Measurements from ENCODE around the gene GYS1. TPM values are rescaled to one million over a fixed set of nuclear protein-coding genes. Genes with fewer than 3 reads are reported as not detected.
A peak's percentile ranks its signal among the peaks of the same experiment; 100 is the strongest.

The GYS1 gene
- total and polyA plus RNA-seq, 2 of the 8 experiments (the other 6 are each of a cell fraction or from before 2014, with no cell fraction given) = 30.0 to 38.7 TPM

DNA sequence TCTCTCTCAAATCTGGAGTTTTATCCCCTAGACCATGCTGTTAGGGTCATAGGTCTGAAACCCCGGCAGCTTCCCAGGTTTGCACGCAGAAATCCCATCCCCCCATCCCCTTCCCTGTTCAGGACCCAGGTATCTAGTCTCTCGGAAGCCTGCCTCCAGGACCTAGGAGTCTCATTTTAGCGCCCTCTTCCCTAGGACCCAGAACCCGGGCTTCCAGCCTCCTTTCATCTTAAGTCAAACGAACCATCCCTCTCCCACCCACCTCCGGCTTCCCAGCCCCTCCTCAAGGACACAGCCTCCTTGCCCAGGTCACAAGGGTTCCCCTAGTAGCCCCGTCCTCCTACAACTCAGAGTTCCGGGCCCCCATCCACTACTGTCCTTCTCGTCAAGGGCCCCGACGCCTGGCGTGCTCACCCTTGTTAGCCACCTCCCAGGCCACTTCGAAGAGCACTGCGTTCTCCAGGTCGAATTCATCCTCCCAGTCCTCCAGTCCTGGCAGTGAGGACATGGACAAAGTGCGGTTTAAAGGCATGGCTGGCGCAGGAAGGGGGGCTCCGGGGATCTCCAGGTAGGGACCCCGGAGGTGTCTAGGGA is 431 bp downstream of the GYS1 start:
- H3K56ac ChIP-seq (replicated peaks; ENCODE audit: insufficient read length, low read depth, low read length) = peak overlapping the region; percentile 90
- peaks cover 0 to 3% (median 0%) of the 10 kb centered on the region in 4 experiments; a peak in 2 of 7 replicates for H3K4me1 ChIP-seq (replicated peaks in 1 of 4; ENCODE audit: control insufficient read depth in 3 of 4, insufficient read depth in 4 of 4, low read length in 3 of 4)
- no peak overlapping the region for H3K23ac ChIP-seq (ENCODE audit: insufficient read length)
- H3K27ac ChIP-seq (ENCODE audit: low read depth, low read length) = 0 out of 2 replicates have a peak overlapping the region, but pooled peaks have one; percentile 13
- no peaks in the 10 kb centered on the region for H3K27me3 ChIP-seq (replicated peaks in 1 of 4; ENCODE audit: control insufficient read depth in 3 of 4, extremely low read depth in 1 of 4, insufficient read depth in 3 of 4, low read length in 3 of 4)
- peaks cover 15% of the 10 kb centered on the region for H3K79me1 ChIP-seq (ENCODE audit: low read depth, low read length)
- peak overlapping the region; percentile 44 for H3K4ac ChIP-seq (replicated peaks; ENCODE audit: insufficient read length, low read depth, low read length)
- peak overlapping the region; percentile 52 for H4K91ac ChIP-seq (replicated peaks; ENCODE audit: insufficient read length, low read length)
- H3K14ac ChIP-seq (ENCODE audit: insufficient read length) = no peak overlapping the region
- peaks cover 0 to 13% of the 10 kb centered on the region in 2 experiments for H4K20me1 ChIP-seq (replicated peaks in 1 of 2; ENCODE audit: control insufficient read depth in 1 of 2, insufficient read depth in 2 of 2, low read length in 2 of 2)
- no peak overlapping the region for H2AFZ ChIP-seq (ENCODE audit: low read length)
- H2BK15ac ChIP-seq (ENCODE audit: low read length) = no peak overlapping the region
- 0 out of 2 replicates have a peak overlapping the region, but pooled peaks have one; percentile 4 for H2BK12ac ChIP-seq (ENCODE audit: low read depth, low read length)
- no peak overlapping the region for H2AK5ac ChIP-seq (ENCODE audit: low read depth, low read length)
- H4K8ac ChIP-seq (ENCODE audit: extremely low read depth, insufficient read depth, low read length) = peak overlapping the region; percentile 72
- peak overlapping the region; percentile 84; the same call in 1 of the 2 replicates for H3K18ac ChIP-seq (ENCODE audit: extremely low read depth, low read length)
- no peak overlapping the region for H2BK120ac ChIP-seq (replicated peaks; ENCODE audit: low read depth, low read length)
- H3K9me3 ChIP-seq (ENCODE audit: insufficient read depth in 2 of 2, low read depth in 1 of 2, low read length in 1 of 2) = no peaks in the 10 kb centered on the region
- H2BK20ac ChIP-seq (ENCODE audit: low read length) = no peak overlapping the region
- CTCF ChIA-PET (ENCODE audit: partially characterized antibody) = interaction anchor here (0.6 to 2.6 kb wide), 23 partner anchors 10 to 188 kb away, joined by 3 to 19 read pairs (median 4); partner anchors contain the start of gene HSD17B14
- H3K4me3 ChIP-seq (ENCODE audit: extremely low read depth in 1 of 4, insufficient read depth in 2 of 4, low read depth in 3 of 4, low read length in 4 of 4) = peak overlapping the region; percentile 66 to 97 (median 92)
- peaks cover 8% of the 10 kb centered on the region; the same call in 1 of the 2 replicates for H3K23me2 ChIP-seq (ENCODE audit: low read depth, low read length)
- H4K5ac ChIP-seq (ENCODE audit: insufficient read length, low read depth, low read length) = peak overlapping the region; percentile 50
- POLR2A ChIA-PET (ENCODE audit: partially characterized antibody) = interaction anchor here (0.5 to 4.4 kb wide), 15 partner anchors 9 to 155 kb away, joined by 3 to 37 read pairs (median 3); partner anchors contain the start of genes CGB2, FTL and PPP1R15A
- peak overlapping the region; percentile 37; the same call in 1 of the 2 replicates for H2BK5ac ChIP-seq (ENCODE audit: low read depth, low read length)
- H3K79me2 ChIP-seq (ENCODE audit: control insufficient read depth in 1 of 2, insufficient read depth in 2 of 2, low read length in 2 of 2) = peaks cover 11 to 33% of the 10 kb centered on the region in 2 experiments; a peak in 3 of 4 replicates
- peak overlapping the region; percentile 25 to 75 (median 72) for H3K9ac ChIP-seq (replicated peaks in 1 of 4; ENCODE audit: extremely low read depth in 1 of 4, low read depth in 3 of 4, low read length in 3 of 4)
- 4% methylated on average over 20 of the region's 20 CpGs; no CpG with 5 or more reads in 1 of the 2 experiments for WGBS, 2 experiments (ENCODE audit: extremely low coverage in 1 of 2, insufficient coverage in 1 of 2, insufficient read length in 1 of 2, insufficient replicate concordance in 2 of 2, low coverage in 1 of 2, low lambda C conversion rate in 2 of 2, missing lambda C conversion rate in 1 of 2)
- FAIRE-seq = no peak
- peak overlapping the region; percentile 87 to 91 for H3K4me2 ChIP-seq (ENCODE audit: insufficient read depth in 1 of 2, low read depth in 2 of 2, low read length in 2 of 2)
- peaks cover 0 to 13% (median 5%) of the 10 kb centered on the region in 4 experiments; a peak in 4 of 8 replicates for H3K36me3 ChIP-seq (ENCODE audit: control insufficient read depth in 2 of 4, insufficient read depth in 4 of 4, low read length in 3 of 4)
- peak in 1 of 2 experiments; percentile 65 for DNase-seq (ENCODE audit: low read depth in 1 of 2, low spot score in 2 of 2)
- TF ChIP-seq, protein P1, sequence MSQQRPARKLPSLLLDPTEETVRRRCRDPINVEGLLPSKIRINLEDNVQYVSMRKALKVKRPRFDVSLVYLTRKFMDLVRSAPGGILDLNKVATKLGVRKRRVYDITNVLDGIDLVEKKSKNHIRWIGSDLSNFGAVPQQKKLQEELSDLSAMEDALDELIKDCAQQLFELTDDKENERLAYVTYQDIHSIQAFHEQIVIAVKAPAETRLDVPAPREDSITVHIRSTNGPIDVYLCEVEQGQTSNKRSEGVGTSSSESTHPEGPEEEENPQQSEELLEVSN (IDR thresholded peaks at IDR 0.05) = 0 out of 2 replicates have a peak, but pooled peaks have one; percentile 4
- no peak for TF ChIP-seq RXRA (IDR thresholded peaks at IDR 0.05; ENCODE audit: insufficient read depth, low read depth, low read length)
- TF ChIP-seq, protein P2, sequence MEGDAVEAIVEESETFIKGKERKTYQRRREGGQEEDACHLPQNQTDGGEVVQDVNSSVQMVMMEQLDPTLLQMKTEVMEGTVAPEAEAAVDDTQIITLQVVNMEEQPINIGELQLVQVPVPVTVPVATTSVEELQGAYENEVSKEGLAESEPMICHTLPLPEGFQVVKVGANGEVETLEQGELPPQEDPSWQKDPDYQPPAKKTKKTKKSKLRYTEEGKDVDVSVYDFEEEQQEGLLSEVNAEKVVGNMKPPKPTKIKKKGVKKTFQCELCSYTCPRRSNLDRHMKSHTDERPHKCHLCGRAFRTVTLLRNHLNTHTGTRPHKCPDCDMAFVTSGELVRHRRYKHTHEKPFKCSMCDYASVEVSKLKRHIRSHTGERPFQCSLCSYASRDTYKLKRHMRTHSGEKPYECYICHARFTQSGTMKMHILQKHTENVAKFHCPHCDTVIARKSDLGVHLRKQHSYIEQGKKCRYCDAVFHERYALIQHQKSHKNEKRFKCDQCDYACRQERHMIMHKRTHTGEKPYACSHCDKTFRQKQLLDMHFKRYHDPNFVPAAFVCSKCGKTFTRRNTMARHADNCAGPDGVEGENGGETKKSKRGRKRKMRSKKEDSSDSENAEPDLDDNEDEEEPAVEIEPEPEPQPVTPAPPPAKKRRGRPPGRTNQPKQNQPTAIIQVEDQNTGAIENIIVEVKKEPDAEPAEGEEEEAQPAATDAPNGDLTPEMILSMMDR (IDR thresholded peaks at IDR 0.05; ENCODE audit: control extremely low read depth in 1 of 3, insufficient read depth in 1 of 3, low read depth in 1 of 3, low read length in 3 of 3) = no peak
- no peak for TF ChIP-seq EP300 (IDR thresholded peaks at IDR 0.05; ENCODE audit: borderline replicate concordance in 1 of 2, low read depth in 2 of 2, low read length in 2 of 2)
- no peak for TF ChIP-seq HDAC6 (IDR thresholded peaks at IDR 0.05; ENCODE audit: low read depth, low read length)
- TF ChIP-seq POLR2AphosphoS5 (IDR thresholded peaks at IDR 0.05; ENCODE audit: low read depth, low read length) = no peak
- TF ChIP-seq KDM4A (IDR thresholded peaks at IDR 0.05; ENCODE audit: low read depth, low read length, severe bottlenecking) = peak; percentile 30

Data from H1 (cell line).